Upper lobe of left lung (tissue), 4 donors: Measurements from ENCODE around the gene TERT.

Experiments
- CTCF ChIP-seq, 6 experiments: fragments of 450-650 bp in 4 of 6; fragments of 200-600 bp in 2 of 6; sonication (generic) in 2 of 6; IDR thresholded peaks; one replicate each; pipeline ENCODE4 v1.5.1; 2016 to 2019; ENCODE audit warnings: antibody characterized with exemption in 6 of 6
- POLR2AphosphoS5 ChIP-seq, 2 donors: sonication (generic); formaldehyde crosslinking; IDR thresholded peaks; one replicate each; pipeline ENCODE4 v1.5.1; 2017; ENCODE audit warnings: antibody characterized with exemption in 2 of 2

- TF ChIP-seq POLR2AphosphoS5 (IDR thresholded peaks at IDR 0.05) (no peak), CTCF (IDR thresholded peaks at IDR 0.05) (no peak)
Measured at GRCh38 chr5:1281038-1281882, 13.6 kb downstream of the TERT start.
